TTC549 (cell line): Measurements from ENCODE around the gene TTLL11.

Source experiments
- FAIRE-seq: peaks from 2 replicates; lab custom pipeline; 2012; peaks lifted over from hg19 to GRCh38; lab: Jason Lieb, UNC

Gene TTLL11

DNA sequence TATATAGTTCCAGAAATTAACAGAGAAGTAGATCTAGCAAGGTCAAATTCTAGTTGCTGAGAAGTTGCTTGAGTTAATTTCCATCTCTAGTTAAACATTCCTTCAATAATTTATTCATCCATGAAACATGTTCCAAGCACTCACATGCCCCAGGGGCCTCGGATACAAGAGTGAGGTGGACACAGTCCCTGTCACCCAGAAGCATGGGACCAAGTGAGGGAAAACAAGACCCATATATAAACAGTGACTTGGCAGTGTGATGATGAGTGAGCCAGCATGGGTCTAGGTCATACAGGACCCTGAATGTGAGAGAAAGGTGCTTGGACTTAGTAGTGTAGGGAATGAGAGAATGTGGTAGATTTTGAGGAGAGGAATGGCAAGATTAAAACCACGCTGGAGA lies 216.9 kb downstream of the TTLL11 start:
- no peak for FAIRE-seq

DNA sequence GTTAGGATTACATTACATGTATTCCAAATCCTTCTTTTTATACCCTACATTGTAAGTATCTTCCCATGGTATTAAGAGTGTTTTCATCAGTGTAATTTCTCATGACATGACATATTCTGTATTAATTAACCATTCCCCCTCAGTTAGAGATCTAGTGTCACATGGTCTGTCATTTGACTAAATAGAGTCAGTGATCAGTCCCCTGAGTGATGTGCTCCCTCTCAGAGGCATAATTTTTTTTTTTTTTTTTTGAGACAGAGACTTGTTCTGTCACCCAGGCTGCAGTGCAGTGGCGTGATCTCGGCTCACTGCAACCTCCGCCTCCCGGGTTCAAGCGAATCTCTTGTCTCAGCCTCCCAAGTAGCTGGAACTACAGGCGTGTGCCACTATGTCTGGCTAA lies 218.6 kb downstream of the TTLL11 start:
- no peak for FAIRE-seq

DNA sequence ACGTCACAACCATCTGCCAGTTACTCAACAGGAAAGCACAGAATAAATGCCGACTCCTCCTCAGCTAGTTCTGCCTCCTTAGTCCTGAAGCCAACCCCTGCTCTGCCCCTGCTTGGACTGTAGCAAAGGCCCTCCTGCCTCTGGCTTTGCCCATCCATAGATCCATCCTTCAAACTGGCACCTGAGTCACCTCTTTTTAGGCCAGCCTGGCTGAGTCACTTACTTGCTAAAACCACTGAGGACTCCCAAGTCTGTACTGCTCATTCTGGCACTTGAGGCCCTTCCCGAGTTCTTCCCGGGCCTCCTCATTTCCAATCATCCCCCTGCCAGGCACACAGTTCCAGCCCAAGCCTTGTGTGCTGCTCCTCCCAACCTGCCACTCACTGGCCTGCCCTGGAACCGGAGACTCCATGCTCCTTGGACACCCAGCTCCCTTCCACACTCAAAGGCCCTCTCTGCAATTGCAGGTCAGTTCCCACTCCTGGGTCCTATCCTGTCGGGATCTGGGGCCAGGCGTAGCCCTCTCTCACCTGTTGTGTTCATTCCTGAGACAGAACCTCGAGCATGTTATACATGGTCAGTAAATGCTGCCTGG lies 221.6 kb downstream of the TTLL11 start:
- FAIRE-seq, result no peak

DNA sequence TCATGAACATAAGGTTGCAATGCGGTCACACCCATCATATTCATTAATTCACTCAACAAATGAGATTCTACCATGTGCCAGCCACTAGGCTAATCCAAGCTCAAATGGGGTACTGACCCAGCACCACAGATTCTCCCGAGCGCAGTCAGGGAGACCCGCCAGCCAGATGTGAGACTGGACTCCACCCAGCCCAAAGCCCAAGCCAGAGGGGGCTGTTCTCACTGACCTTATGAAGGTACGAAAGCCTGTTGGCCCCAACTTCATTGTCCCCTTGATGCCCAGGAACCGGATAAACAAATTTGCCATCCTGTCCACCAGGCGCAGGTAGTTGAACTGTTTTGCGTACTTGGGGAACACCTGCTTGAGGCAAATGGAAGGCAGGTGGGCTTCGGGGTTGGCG lies 222.8 kb downstream of the TTLL11 start:
- no peak for FAIRE-seq

DNA sequence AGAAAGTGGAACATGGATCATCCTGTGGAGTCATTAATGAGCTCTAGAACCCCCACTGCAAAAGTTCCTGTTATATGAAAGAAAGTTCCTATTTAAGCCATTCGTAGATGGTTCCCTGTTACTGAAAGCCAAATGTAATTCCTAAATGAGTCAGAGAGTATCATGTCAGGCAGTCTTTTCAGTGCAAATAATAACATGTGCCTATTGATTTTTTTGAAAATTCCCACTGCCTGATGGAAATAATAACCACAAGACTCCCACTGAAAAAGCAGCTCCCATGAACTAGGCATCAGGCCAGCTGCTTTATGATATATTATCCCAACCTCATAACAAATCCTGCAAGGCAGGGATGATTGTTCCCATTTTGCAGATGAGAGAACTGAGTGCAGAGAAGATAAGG lies 224.5 kb downstream of the TTLL11 start:
- FAIRE-seq, result no peak

DNA sequence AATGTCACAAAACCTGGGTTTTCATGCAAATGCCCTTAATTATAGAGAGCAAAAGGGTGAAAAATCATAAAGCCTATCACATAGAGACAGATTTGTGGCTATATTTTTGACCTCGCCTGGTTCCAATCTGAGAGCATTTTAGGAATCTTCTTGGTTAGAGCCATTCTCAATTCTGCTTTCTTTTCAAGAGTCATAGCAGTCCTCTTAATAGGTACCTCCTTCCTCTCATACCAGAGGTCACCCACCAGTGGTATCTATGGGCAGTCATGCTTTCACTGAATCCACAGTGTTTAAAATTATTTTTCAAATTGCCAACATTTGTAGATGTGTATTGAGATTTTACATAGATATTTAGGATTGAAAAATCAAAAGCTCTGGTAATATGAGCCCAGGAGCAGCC lies 226.2 kb downstream of the TTLL11 start:
- no peak for FAIRE-seq

DNA sequence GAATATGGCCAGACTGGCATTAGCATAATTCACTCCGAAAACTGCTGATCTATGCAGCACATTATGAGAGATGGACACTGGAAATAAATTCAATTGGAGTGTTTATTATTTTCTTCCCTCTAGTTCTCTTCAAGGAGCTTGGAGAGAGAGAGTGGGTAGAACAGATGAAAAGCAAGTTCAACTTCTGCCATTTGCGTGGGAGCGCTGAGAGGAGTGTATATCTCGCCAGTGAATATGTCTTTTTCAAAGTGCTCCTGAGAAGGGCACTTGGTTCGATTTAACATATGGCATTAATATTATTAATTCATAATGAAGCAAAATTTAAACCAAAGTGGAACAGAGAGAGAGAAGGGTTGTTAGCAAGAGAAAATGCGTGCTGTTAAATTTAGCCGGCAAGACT lies 227.2 kb downstream of the TTLL11 start:
- FAIRE-seq, result no peak

DNA sequence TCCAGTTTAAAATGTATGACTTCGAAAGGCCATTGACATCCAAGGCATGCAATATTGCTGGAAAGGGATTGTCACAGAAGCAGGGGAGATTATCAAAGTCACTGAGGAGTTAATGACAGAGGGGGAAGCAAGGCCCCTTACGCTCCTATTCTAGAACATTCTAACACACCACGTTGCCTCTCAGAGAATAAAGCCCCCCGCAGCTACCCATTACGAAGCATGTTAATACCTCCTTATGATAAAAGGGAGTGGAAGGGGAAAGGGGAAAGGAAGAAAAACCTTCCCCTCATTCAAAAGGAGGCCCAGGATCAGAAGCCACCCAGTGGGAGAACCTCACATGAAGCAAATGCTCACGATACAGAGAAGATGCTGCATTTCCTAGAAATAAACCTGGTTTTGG lies 228.0 kb downstream of the TTLL11 start:
- no peak for FAIRE-seq

DNA sequence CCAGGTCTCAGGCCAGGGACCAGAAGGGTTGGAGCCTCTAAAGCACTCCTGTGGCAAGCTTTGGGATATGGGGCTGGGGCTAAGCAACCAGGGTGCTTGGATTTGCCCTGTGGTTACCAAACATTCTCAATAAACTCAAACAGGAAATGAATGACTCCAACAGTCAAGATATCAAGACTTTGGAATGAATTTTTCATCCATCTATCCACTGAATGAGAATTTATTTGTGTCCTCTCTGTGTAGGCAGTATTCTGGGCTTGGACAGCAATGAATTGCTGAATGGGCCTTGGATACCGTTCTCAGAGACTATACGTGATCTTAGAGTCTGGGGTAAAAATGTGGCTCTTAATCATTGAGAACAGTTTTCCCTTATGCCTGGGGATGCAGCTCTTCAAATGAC lies 229.2 kb downstream of the TTLL11 start:
- FAIRE-seq, result no peak

DNA sequence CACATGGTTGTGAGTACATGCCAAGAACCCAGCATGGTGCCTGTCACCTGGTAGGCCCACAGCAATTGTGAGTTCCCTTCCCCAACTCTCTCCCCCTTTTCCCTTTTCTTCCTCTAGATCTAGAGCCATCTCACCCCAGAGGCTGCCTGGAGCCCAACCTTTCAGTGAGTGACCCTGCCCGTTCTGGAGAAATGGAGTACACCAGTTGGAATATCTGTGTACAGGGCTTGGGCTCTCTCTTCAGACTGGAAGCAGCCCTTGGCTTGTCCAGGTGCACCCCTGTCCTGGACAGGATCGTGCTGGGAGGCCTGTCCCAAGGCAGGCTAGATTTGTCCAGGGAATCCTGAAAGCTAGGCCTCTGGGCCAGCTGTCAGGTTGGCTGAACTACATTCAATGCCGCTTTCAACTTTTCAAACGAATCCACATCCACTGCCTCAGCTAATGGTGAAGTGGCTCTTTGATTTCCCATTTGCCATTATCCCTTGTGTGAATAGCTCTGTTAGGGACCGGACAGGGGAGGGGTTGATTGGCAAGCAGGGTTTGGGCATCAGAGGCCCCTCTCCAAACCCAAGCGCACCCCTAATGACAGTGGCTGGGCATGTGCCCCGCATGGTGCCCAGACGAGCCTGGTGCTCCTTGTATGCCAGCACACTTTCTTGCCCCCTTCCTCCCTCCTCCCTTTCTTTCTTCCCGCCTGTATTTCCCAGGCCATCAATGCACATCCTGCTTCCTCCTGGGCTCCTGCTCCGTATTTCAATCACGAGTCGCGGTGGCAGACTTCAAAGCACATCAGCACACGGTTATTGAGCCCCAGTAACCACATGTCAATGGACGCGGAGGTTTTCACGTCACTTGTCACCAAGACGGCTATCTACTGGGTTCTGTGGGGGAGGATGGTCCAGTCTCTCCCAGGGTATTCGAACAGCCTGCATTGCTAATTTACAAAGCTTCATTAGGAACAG lies 230.5 kb downstream of the TTLL11 start:
- FAIRE-seq, result no peak

DNA sequence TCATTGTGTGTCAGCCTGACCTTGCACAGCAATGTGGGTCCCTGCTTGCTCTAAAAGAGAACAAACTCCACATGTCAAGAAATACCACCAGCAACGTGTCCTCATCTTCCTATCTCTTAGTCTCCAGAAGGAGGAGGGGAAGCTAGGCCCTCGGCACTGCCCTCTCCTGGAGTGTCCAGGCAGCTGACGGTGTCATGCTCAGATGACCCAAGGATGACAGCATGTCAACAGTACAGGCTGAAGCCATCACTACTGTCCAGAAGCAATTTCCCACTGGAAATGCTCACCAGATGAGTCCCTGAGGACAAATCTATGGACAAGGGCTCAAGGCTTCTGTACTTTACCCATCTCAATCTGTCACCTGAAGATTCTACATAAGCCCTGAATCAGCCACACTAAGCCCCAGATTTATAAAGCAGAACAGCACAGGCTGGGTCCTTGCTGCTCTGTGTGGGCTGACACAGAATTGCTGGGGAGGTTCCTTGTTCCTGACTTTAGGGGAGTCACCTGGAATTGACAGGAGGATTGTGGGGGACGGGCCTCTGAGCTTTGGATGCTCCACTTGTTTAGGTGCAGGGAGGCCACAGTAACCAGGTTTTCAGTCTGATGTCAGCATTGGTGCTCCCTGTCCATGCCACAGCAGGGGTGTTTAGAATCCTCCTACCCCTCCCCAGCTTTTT lies 231.5 kb downstream of the TTLL11 start:
- no peak for FAIRE-seq

DNA sequence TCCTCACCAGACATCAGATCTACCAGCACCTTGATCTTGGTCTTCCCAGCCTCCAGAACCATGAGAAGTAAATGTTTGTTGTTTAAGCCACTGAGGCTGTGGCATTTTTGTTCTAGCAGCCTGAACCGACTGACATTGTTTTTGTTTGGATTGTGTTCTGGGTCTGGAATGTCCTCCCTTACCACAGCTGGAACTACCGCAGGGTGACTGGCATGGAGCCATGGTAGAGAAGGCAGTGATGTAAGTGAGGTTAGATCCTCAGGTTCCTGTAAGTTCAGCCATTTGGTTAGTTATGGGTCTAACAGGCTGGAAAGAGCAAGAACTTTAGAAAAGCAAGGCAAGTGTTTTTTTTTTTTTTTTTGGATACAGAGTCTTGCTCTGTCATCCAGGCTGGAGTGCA lies 232.4 kb downstream of the TTLL11 start:
- FAIRE-seq, result no peak

DNA sequence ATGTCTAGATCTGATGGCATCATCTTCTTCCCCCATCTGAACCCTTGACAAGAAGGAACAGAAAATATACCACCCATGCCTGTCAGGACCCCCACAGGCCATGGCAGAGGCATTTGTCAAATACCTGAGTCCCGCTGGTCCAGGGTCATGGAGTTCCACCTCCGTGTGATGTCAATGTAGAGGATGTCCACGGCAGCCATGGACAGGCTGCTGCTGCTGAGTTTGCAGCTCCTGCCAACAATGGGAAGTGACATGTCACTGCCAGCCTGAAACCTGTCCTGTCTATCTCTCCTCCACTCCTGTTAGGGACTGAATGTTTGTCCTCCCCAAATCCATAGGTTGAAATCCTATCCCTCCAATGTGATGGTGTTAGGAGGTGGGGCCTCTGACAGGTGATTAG lies 232.9 kb downstream of the TTLL11 start:
- no peak for FAIRE-seq

DNA sequence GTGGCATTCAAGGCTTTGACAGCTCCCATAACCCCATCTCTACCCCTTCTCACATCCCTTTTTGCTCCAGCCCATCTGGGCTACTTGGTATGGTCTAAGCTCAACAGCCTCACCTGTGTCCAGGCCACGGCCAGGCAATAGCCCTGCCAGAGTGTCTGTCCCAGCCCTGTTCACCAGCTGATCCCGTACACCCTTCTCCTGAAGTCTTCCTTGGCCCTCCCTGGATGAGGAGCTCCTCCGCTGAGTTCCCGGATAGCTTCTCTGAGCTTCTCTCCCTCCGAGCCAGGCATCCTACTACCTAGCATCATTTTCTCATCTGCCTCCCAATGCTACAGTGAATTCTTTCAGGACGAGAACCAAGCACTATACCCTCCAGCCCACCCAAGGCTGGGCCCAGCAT lies 233.5 kb downstream of the TTLL11 start:
- no peak for FAIRE-seq

DNA sequence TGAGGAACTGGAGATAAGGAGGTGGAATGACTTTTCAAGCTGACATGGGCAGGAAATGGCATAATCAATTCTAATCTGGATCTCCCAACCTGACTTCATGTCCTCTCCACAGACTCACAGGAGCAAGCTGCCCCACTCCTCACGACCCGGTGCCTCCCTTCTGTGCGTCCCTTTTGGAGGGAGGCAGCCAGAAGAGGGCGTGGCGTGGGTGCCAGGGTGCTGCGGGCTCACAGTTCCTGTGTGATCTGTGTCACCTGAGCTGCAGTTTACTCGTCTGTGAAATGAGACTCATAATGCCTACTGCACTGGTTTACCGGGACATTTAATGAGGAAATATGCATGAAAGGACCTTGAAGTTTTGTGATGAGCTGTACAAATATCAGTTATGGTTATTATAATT lies 234.3 kb downstream of the TTLL11 start:
- FAIRE-seq, result no peak

DNA sequence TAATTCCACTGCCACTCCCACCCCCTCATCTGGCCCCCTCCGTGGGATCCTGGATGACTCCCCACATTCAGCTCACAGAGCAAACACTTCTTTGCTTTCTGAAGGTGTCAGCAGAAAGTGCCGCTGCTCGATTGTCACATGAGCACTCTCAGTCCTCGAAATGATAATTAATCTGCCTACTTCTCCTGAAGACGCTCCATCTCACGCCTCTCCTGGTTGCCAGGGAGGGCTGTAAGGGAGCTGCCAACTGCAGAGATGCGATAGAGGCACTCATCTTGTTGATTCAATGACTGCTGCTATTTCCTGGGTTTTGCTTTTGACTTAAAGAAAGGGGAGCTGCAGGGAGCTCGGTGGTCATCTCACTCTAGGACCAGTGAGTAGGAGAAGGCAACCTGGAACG lies 235.2 kb downstream of the TTLL11 start:
- no peak for FAIRE-seq

DNA sequence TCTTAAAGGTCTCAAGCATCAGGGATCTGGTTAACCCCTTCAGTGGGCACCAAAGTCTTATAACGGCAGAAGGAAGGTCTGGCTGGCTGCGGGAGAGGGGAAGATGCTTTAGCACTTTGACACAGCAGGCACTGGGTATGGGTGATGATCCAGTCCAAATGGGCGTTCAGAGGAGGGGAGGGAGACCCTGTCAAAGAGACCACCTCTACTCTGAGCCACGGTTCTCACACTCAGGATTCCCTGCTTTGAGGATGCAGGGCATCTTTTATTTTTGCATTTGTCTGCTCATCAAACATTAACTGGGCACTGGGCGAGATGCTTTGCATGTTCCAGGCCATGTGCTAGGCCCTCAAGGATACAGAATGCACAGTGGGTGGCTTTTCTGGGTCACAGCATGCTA lies 237.6 kb downstream of the TTLL11 start:
- FAIRE-seq, result no peak

DNA sequence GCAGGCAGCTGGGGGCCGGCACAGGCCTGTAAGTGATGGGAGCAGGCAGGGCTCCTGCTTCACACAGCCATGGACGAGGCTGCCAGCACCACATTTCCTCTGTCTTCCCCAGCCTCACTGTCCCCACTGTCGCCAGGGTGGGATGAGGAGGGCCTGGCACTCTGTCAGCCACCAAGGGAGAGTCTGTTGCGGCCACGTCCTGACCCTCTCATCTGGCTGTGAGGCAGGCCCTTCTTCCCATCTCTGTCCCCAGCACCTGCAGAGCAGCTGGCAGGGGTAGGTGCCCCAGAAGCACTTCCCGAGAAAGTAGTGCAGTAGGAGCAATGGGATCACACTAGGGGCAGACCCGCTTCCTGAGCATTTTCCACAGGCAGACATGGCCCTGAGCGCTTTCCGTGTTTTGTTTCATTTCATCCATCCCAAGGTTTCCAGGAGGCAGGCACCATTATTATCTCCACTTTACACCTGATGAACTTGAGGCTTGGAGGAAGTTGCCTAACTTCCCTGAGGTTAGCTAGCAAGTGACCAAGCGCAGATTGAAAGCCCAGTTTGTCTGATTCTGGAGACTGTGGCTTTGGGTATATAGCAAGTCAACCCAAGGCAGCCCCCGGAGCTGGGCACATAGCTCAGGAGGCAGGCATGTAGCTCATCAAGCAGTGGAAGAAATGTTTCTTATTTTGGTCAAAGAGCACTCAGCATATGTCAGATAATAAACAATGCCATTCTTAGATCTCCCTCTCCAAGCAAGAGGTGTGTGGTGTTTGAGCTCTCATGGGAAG lies 239.3 kb downstream of the TTLL11 start:
- FAIRE-seq, result no peak

DNA sequence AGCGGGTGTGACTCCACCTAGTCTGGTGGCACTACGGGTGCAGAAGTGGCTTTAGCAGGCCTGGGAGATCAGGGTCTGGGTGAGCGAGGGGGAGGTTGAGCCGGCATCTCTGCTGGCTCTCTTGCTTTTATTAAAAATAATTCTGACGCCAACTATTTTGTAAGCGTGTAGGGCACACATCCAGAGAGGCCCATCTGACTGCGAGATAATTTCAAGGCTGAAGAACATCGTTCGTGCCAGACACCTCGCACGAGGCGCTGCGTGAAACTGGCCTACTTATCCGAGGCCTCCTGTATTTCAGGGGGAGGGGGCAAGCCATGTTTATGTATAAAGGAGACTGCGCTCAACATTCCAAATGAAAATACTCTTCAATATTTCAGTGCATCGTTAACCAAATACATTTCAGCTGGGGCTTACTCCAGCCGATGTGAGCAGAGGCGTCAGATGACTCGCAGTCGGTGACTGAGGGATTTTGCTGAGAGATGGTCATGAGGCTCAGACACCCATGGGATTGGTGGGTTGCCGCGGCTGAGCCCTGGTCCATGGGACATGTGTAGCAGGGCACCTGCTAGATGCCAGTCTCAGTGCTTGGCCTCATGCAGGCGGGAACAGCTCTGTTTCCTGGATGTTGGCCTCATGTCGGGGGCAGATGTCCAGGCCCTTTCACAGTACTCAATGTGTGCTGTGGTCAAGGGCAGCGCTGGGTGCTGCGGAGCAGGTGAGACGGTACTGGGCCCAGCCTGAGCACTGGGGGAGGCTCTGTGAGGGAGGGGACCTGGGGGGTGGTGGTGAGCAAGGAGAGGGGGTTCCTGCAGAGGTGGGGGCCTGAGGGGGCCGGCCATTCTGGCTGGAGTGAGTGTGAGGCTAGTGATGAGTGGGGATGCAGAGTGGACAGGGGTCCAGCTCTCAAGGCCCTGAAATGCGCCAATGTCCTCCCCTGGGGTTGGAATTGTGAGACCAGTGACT lies 240.2 kb downstream of the TTLL11 start:
- FAIRE-seq, result no peak

DNA sequence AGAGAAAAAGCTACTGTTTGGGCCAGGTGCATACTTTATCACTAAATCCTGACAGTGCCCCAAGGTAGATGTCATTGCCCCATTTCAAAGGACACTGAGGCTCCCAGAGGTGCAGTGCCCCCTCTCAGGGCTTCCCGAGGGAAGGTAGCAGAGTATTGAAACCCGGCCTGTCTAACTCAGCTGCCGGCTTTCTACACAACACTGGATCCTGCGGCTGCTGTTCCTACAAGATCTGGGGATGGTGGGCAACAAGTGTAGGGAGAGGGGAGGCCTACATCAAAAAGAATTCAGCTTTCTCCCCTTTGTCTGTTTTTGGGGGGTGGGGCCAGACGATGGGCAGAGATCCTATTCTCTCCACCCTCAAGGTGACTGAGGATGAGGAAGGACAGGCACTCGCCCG lies 240.9 kb downstream of the TTLL11 start:
- FAIRE-seq, result no peak

DNA sequence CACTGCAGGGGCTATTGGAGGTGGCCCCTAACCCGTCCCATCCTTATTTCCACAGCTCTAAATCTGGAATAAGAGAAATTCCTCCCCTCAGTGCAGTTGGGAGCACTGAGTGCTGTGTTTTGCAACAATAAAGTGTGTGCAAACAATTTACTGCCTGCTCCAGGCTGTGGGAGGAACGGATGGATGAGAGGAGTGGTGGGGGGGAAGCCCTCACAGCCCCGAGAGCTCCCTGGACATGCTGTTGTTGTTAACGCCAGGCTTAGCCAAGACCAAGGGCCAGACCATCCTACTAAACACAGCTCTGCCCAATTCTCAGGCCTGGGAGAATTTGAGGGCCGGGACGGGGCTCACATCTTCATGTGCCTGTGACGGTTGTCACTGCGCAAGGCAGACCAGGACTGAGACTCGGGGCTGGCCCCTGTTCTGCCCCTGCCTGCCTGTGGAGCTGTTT lies 241.4 kb downstream of the TTLL11 start:
- FAIRE-seq, result no peak
